HG02623 (cell line): ENCODE measurements around the gene CLDND2.
"Not testable (repeated sequence)": the region's sequence is repeated elsewhere in the genome, so short reads cannot be mapped to it uniquely, and the experiment has no call there.

Source experiments
- ATAC-seq: cut with Tn5 transposase; IDR thresholded peaks from one replicate; pipeline ENCODE4 v1.9.1; 2021; ENCODE audit warnings: moderate library complexity; ENCODE audit not compliant: unreplicated experiment

Gene CLDND2, protein sequence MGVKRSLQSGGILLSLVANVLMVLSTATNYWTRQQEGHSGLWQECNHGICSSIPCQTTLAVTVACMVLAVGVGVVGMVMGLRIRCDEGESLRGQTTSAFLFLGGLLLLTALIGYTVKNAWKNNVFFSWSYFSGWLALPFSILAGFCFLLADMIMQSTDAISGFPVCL

DNA sequence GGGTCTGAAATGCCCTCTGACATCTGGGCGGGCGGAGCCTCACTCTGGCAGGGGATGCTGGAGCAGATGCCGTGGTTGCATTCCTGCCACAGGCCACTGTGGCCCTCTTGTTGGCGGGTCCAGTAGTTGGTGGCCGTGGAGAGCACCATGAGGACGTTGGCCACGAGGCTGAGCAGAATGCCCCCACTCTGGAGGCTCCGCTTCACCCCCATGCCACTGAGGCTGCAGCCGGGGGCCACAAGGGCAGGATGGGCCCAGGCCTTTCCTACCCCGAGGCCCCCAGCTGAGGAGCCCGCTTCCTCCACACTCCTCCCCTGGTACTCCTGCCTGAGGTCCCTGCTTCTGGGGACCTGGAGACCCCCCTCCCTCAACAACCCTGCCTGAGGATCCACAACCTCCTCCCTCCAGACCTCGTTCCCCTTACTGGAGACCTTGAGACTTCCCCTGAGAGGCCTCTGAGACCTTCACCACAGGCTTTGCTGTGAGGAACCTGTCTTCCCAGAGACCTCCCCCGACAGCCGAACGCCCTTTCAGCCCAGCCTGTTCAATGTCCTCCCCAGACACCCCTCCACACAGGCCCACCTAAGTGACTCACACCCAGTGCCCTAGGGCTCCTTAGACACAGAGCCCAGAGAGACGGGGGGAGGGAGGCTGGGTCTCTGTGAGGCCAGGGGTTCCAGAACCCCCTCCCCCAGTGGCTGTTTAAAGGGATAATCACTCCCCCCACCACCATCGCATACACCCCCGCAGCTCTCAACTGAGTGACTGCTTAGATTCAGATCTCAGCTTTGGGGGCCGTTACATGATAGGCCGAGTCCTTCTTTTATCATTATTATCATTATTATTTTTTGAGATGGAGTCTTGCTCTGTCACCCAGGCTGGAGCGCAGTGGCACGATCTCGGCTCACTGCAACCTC is at the start of gene CLDND2:
TSS of gene CLDND2 (minus strand) at position 638 of the 917 bp plus-strand sequence. CDS start at position 212, 426 bp downstream.
- ATAC-seq = no peak

DNA sequence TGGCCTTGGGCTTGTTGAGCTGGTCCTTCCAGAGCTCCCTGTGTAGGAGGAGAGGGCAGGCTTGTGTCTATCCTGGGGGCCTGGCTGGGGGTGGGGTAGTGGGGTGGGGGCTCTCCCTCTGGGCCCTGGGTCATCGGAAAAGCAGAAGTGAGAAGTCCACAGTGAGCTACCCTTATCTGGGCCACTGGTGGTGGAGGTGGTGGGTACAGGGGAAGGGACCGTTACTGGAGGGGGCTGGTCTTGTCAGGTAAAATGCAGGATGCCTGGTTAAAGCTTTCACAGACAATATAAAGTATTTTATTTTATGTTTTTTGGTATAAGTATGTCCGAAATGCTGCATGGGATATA is 49.0 kb upstream of the CLDND2 start:
- ATAC-seq = peak; percentile 14

DNA sequence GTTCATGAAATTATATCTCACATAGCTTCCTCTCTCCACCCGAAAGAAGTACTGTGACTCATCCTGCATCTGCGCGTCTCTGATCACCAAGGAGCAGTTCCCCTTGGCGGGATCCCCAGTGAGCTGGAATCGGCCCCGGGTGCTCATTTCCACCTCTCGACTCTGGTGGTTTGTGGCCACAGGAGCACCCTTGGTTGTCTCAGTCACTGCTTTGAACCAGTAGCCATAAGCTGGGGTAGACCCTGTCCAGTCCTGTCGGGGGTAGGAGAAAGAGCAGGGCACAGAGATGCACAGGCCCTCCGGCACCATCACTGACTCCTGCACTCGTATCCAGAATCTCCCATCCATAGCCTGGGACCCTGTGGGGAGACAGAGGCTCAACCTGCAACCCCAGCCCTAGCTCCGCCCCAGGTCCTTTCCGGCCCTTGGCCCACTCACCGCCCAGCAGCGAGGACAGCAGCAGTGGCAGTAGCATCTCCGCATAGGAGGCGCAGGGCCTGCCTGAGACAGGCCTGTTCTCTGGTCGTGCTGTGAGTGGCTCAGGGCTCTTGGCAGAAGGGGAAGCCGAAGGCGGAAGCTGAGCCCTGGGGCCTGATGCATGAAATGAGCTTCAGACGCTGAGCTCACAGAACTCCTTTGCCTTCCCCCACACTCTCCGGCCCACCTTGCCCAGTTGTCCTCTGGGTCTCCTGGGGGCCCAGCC is 48.5 kb upstream of the CLDND2 start, which contains the start of gene SIGLEC10:
TSS of gene SIGLEC10 (minus strand) at position 536 of the 703 bp plus-strand sequence. CDS start at position 475, 61 bp downstream.
- peak; percentile 57 for ATAC-seq

DNA sequence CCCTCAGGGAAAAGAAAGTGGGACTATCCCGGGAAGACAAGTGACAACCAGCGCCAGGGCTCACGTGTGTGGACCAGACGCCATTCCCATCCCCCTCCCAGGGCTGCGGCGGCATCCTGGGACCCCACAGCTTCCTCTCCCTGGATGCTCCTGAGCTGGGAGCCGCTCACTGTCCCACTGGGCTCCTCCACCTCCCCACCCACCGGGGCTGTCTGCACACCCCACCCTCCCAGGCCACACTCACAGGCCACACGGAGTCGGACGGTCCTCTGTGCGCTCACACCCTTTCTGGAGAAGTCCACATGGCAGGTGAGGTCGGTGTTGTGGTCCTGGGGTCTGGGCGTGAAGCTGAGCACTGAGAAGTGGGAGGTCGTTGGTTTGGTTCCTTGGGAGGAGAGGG is 47.6 kb upstream of the CLDND2 start:
- ATAC-seq = not testable (repeated sequence)

DNA sequence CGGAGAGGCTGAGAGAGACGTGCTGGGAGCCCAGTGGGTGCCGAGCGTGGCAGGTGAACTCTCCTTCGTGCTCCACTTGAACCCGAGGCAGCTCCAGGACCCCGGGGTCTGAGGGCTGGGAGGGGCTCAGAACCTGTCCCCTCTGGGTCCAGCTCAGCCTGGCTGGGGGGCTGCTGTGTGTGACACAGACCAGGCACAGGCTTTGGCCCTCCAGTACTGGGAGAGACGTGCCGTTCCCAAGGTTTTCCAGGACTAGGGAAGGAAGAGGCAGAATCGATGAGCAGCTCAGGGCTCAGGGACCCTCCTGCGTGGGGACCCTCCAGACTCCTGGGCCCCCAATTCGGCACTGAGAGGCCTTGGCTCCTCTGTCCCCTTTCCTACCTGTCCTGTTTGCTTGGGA is 46.4 kb upstream of the CLDND2 start:
- ATAC-seq = no peak

DNA sequence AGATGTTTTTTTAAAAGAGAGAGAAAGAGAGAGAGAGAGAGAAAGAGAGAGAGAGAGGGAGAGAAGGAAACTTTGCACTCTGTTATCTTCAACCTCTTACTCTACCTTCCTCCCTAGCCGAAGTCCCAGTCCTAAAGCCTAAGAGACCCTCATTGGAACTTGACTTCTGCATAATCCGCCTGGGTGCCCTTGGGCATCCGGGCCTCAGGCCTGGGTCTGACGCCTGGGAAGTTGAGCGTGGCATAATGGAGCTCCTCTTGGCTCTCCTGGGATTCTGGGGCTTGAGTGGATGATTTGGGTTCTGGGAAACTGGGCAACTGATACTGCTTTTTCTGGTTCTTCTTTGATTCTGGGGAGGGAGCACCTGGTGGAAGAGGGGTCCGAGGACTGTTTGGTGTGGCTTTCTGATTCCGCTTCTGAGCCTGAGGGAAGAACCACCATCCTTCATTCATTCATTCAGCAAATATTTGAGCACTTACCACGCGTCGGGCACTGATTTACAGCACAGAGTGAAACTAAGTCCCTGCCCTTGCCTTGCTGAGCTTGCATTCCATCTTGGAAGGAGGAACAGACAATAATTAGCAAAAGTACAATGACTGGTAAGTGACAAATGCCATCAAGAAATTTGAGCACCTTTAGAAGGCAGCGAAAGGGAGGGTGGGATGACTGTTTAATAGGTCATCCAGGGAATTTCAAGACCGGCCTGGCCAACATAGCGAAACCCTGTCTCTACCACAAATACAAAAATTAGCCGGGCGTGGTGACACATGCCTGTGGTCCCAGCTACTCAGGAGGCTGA is 42.3 kb upstream of the CLDND2 start:
- ATAC-seq = no peak

DNA sequence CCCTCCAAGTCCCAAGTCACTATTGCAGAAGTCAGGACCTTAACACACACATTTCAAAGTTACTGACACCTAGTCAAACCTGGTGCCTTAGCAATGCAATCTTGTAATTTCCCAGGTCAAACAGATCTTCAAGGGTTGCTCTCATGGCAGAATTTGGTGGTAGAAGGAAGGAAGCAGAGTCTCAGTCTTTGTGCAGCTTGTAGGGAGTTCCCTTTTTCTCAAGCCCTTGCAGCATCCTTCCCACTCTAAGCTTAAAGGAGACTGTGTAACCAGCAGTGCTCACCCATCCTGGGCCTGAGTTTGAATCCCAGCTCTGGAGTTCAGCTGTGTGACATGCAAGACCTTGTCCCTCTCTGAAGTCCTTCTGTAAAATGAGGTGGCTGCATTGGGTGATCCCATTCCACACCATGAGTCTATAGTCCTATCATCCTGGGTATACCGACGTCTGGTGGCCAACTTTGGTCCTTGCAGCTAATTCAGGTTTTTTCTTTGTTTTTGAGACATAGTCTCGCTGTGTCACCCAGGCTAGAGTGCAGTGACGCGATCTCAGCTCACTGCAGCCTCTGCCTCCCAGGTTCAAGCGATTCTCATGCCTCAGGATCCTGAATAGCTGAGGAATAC is 38.8 kb upstream of the CLDND2 start:
- no peak for ATAC-seq

DNA sequence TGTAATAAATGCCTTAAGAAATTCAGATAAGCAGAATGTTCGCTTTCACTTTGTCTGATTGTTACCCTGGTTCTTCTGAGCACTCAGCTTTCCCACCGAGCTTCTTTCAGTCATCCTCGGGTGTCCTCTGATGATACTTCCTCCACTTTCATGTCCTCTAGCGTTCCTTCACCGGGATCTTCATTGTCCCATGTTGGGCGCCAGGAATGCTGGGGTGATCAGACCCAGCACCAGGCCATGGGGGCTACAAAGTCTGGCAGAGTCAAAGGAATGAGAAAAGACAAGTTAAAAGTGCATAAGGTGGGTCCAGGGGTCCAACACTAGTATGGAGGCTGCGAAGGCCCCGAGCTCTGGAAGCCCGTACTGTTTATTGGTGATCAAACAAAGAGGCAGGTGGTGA is 33.3 kb upstream of the CLDND2 start:
- no peak for ATAC-seq

DNA sequence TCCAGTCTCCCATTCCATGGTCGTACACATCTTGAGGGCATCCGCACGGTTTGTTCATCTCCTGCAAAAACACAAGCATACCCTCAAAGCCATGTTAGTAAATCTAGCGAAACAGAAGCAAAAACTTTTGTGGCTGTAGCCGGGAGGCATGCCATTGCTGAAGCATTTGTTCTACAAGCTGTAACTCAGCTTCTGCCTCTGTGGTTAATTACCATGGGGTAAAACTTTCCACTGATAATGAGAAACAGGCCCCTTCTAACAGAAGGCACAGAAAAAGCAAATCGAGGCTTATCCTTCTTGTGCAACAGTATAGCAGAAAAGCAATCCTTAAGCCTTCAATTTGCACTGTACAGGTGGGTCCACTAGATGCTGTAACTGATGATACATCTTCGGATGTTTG is 31.1 kb upstream of the CLDND2 start:
- ATAC-seq = not testable (repeated sequence)

DNA sequence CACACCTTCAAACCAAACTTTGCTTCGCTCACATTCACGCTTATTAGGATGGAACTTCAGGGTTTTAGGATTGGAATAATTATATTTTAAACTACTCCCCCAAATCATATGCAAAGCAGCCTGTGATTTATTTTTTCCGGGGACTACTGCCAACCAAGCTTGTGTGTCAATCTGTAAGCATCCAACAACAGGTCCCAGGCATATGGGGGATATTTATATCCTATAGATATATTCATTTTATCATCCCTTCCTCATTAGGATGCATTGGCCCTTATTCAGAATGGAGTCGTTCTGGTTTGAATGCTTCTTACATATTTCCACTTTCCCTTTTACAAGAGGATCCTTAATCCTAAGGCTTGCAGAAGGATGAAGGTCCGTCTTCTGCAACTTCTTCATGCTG is 30.4 kb upstream of the CLDND2 start:
- ATAC-seq = no peak

DNA sequence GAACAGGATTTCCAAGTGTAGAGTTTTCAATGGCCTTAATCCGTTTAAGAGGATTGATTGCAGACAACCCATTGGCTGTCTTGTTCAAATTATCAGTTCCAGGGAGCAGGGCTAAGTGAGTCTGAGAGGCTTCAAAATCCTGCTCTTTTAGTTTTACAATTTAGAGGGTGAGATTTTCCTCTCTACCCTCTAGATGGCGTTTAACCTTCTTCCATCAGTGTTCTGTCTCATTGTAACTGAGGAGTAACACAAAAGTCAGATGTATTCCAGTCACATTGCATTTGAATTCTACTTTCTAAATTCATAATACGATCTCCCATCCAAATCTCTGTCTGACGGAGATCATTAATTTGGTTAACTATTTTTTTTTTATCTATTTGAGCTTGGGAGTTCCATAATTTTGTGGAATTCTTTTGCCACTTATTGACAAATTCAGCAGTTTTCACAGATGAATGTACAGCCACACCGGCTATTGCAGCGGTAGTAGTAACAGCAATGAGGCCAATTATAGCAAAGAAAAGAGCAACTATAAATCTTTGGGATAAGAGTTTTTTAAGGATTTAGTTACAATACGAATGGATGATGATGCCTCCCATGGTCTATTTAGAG is 29.4 kb upstream of the CLDND2 start:
- ATAC-seq = no peak

DNA sequence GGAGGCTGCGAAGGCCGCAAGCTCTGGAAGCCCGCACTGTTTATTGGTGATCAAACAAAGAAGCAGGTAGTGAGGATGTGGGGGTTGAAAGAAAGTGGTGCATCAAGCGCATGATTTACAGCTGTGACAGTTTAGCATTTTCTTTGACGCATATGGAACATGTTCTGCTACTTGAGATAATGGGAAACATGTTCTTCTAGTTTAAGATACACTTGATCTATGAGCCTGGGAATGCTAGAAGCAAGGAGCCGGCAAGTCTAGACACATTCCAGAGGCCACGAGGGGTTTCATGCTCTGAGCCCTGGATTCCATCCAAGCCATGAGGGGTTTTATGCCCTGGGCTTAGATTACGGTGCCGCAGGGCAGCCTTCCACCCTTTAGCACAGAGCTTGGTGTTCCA is 28.6 kb upstream of the CLDND2 start:
- ATAC-seq = not testable (repeated sequence)

DNA sequence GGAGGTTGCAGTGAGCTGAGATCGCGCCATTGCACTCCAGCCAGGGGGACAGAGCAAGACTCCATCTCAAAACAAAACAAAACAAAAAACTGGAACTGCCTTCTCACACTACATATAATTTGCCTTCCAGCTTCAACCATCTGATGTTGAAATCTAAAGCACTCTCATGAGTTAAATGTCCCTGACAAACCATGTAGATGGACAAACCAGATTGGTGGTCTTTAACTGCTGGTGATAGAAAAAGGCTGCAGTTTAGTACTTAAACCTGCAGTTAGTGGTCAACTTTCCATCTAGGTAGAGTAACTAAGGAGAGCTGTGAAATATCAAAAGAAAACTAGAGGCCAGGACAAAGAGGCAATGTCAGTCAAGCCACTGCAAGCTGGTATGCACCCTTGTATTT is 27.4 kb upstream of the CLDND2 start:
- no peak for ATAC-seq

DNA sequence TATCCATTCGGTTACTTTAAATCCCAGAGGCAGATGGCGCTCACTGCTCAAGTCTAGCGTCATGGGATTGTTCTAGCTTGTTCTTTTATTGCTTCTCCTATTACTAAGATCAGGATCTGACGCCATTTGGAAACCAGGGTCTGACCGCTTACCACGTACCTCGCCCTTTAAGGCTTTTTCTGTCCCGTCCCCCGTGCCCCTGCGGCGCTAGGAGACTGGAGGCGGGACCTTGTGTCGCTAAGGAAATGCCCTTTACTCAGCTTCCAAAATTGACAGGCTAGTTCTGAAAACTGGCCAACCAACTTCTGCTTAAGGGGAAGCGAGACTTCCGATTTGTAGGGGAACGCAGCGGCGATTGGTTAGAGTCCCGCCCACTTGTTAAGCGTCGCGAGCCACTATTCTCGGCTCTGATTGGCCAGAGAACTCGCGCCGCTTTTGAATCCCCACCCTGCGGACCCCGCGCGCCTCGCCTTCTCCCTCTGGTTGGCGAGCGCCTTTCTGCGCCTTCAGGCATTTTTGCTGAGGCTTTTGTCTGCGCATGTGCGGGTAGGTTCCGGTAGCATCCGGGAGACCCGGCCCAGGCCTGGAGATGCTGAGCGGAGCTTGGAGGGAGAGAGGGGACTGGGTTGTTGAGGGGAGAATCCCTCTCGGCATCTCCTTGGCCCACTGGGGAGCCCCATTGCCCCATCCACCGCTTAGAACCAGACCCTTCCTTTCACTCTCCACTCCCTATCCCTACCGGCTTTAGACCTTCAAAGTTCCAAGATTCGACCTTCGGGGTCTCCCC is 25.4 kb upstream of the CLDND2 start:
- peak; percentile 78 for ATAC-seq

DNA sequence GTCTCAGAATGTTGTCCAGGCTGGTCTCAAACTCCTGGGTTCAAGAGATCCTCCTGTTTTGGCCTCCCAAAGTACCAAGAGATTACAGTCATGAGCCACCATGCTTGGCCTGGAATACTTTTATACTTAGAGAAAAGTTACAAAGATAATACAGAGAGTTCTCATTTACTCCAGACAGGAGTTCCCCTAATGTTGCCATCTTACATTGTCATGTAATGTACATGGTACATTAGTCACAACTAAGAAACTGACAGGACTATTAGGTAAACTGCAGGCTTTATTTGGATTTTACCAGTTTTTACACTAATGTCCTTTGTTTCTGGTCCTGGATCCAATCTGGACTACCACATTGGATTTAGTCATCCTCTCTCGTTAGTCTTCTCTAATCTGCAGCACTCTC is 23.9 kb upstream of the CLDND2 start:
- no peak for ATAC-seq

DNA sequence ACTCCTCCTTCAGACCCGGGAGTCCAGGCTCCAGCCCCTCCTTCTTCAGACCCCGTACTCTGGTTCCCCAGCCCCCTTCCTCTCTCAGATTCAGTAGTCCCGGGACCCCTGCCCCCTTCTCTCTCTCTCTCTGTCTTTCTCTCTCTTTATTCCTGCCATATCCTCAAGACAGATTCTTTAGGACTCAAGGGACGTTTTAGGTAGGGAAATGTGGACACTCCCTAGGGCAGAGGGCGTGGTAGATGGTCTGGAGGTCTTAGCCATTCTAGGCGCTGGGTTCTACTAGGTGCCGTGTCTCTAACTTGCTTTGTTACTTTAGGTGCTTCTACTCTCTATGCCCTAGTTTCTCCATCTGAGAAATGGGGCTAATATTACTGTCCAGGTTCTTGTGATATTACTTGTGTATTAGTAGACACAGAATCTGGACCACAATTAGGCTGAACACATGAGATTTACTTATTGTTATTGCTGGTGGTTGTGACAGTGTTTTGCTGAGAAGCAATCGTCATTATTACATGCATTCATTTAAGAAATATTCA is 22.3 kb upstream of the CLDND2 start:
- ATAC-seq = no peak

DNA sequence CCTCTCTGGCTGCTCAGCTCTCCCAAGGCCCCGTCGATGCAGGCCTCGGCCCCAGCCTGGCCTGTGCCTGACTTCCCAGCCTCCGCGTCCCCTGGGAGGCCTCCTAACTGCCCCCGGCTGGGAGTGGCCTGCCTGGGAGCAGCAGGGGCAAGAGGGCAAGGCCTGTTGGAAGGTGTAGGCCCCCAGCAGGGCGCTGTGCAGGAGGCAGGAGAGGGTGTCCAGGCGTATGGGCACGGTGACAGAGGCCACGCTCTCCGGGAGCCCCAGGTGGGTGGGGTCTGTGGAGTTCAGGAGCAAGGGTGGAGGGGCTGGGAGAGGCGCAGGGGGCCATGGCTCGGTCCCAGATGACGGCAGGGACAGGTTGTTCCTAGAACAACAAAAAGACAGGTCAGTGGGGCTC is 20.3 kb upstream of the CLDND2 start:
- ATAC-seq = no peak

DNA sequence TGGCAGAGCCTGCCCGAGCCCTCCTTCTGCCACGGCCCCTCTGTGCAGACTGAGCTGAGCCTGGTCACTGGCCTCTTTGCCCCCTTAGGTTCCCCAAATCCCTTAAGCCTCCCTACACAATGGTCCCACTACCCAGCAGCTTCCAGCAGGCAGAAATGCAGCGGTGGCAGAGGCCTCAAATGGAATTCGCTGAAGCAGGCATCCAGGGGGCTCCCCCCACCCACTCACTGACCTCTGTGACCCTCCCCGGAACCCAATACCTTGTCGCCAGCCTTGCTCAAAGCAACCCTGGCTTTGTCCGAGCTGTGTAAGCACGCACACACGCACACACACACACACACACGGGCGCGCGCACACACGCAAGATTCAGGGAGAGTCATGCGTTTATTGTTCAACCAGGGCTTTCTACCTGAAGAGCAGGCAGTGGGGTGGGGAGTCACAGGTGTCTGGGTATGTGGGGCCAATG is 19.2 kb upstream of the CLDND2 start, which contains the start of gene LIM2:
TSS of gene LIM2 (minus strand) at position 51 of the 466 bp plus-strand sequence. CDS start 531 bp downstream, outside the sequence.
- no peak for ATAC-seq
